GM12874 (cell line): ENCODE data around the gene PRKG1.

Experiments used
- CTCF ChIP-seq: IDR thresholded peaks from 2 replicates; pipeline ENCODE4 v1.5.1; 2011; ENCODE audit warnings: low read depth, mild to moderate bottlenecking, control low read depth, low read length, moderate library complexity; ENCODE audit not compliant: insufficient read depth

Gene PRKG1

DNA sequence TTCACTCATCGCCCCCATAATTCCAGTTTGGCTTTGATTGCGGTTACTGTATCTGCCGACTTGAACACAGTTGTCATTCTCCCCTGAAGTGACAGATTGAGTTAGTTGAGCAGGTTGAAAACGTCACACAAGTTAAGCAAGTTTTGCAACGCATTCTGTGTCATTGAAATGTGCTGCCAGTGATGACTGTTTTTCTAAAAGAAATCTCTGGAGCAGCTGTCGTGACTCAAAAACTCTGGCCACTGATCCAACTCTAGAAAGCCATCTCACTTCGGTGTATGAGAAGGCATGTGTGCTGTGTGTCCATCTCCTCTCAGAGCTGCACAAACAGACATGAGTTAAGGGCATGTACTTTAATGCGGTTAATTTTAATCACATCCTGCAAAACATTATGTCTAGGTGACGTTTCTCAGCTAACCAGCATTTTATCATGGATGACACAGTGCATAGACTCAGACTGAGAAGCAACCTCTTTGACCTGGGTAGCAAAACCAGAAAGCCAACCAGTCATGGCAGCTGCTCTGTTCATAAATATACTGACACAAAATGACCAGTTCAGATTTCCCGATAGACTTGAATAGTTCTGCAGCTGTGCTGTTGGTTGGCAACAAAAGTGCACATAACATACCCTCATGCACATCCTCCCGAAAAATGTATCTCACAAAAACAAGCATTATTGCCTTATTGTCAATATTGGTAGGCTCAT, 555.8 kb downstream of the PRKG1 start:
- no peak for TF ChIP-seq CTCF

- TF ChIP-seq CTCF = no peak
Observed at GRCh38 chr10:51630640-51631005, 556.3 kb downstream of the PRKG1 start.

- no peak for TF ChIP-seq CTCF
Observed at GRCh38 chr10:51635436-51635835, 561.1 kb downstream of the PRKG1 start.

- no peak for TF ChIP-seq CTCF
Observed at GRCh38 chr10:51638211-51638610, 563.9 kb downstream of the PRKG1 start.

DNA sequence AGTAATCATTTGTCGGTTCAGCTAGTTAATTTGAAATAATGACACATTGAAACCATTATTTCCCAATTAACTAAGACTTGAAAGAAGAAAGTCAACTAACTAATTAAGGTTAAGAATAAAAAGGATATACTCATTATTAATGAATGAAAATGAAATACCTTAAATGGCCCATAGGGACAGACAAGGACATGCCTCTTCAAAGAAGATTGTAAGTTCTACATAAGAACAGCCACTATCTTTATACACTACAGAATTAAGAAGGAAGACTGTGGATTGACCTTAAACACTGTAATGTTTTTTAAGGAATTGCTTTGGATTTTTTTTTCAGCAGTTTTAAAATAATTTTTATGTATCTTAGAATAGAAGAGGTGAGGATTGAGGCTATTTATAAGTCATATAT, 564.5 kb downstream of the PRKG1 start:
- no peak for TF ChIP-seq CTCF

DNA sequence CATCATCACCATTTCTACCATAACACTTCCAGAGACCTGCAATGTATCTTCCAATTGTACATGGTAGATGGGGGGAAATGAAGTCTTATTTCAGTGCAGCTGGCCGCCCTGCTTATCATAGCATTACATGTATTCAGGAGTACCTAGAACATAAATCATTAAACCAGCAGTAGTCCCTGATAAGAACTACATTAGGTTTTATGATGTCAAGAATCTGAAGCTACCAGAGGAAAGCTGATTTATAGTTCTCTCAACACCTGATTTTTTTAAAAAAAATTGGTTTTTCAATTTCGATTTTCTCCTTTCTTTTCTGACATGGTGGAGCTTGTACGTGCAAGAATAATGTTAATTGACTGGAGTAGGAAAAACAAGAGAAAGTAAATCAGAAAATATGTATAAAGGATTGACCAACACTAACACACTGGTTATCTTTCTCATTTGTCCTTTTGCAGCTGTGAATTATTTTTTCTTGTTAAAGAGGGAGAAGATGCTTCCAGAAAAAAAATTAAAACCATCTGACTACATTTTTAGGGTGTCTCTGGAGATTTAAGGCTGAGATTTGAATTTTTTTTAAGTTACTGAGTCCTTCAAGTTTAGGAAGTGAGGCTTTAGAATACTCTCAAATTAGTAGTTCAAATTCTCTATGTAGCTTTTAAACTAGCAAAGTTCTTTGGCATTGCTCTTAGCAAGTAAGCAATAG, 566.0 kb downstream of the PRKG1 start:
- no peak for TF ChIP-seq CTCF

- TF ChIP-seq CTCF = no peak
Observed at GRCh38 chr10:51642581-51642980, 568.3 kb downstream of the PRKG1 start.
